Keratinocyte (primary cell): ENCODE results near the gene PPM1M.

Source experiments
- EZH2 ChIP-seq: IDR thresholded peaks from one replicate; pipeline ENCODE4 v1.6.1; 2012; ENCODE audit warnings: inconsistent platforms, mild to moderate bottlenecking, low read length, moderate library complexity
- TF ChIP-seq, protein P1 (sequence below), 3 experiments: IDR thresholded peaks in 1 of 3; conservative IDR thresholded peaks in 1 of 3; optimal IDR thresholded peaks in 1 of 3; 2 replicates in 2 of 3; 3 replicates in 1 of 3; pipeline versions ENCODE3 to v1.5.1; 2011; ENCODE audit warnings: low read length in 3 of 3, mild to moderate bottlenecking in 3 of 3, moderate library complexity in 2 of 3, control low read depth in 1 of 3, inconsistent platforms in 1 of 3; ENCODE audit not compliant: insufficient read depth in 2 of 3; ENCODE audit errors: extremely low read depth in 1 of 3

DNA sequence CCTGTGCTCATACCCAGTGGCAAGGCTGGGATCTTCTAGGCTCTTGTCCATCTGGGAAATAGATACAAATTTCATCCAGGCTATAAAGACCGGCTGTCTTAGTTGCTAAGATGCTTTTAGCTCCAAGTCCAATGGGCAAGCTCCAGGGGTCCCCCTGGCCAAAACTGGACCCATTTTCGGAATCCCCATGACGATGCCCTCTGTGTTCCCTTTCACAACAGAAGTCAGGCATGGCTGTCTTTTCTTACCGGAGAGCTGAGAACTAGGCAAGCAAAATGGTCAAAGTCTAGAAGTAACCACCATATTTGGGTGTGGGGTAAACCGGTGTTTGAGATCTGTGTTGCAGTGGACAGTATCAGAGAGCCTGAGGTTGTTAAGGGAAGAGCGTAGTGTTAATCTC lies 43.1 kb downstream of the PPM1M start:
- TF ChIP-seq, protein P1, sequence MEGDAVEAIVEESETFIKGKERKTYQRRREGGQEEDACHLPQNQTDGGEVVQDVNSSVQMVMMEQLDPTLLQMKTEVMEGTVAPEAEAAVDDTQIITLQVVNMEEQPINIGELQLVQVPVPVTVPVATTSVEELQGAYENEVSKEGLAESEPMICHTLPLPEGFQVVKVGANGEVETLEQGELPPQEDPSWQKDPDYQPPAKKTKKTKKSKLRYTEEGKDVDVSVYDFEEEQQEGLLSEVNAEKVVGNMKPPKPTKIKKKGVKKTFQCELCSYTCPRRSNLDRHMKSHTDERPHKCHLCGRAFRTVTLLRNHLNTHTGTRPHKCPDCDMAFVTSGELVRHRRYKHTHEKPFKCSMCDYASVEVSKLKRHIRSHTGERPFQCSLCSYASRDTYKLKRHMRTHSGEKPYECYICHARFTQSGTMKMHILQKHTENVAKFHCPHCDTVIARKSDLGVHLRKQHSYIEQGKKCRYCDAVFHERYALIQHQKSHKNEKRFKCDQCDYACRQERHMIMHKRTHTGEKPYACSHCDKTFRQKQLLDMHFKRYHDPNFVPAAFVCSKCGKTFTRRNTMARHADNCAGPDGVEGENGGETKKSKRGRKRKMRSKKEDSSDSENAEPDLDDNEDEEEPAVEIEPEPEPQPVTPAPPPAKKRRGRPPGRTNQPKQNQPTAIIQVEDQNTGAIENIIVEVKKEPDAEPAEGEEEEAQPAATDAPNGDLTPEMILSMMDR (optimal IDR thresholded peaks at IDR 0.05 in 1 of 3, IDR thresholded peaks at IDR 0.05 in 1 of 3, conservative IDR thresholded peaks at IDR 0.05 in 1 of 3; ENCODE audit: extremely low read depth in 1 of 3, insufficient read depth in 2 of 3, low read length in 3 of 3) = no peak
- TF ChIP-seq EZH2 = no peak
